Thyroid gland (tissue), 4 donors: ENCODE measurements around the gene NUTM2F.
"Not testable (repeated sequence)": the region's sequence is repeated elsewhere in the genome, so short reads cannot be mapped to it uniquely, and the experiment has no call there.

Experiments
- CTCF ChIP-seq, 6 experiments: fragments of 200-600 bp in 3 of 6; fragments of 450-650 bp in 3 of 6; sonication (generic) in 3 of 6; IDR thresholded peaks; one replicate each; pipeline ENCODE4 v1.5.1; 2016 to 2019; ENCODE audit warnings: antibody characterized with exemption in 6 of 6, mild to moderate bottlenecking in 2 of 6, inconsistent platforms in 1 of 6, moderate library complexity in 1 of 6
- POLR2A ChIP-seq, 2 donors: fragments of 450-650 bp; IDR thresholded peaks; one replicate each; pipeline ENCODE4 v1.6.1; 2017; ENCODE audit warnings: antibody characterized with exemption in 2 of 2, mild to moderate bottlenecking in 2 of 2, moderate library complexity in 1 of 2

GRCh38 chr9:94328544-94328943 is at the start of gene NUTM2F:
- not testable (repeated sequence) for TF ChIP-seq CTCF, POLR2A (IDR thresholded peaks at IDR 0.05)
